AG04450 (cell line): ENCODE data around the gene ITGBL1. TPM values are rescaled to one million over a fixed set of nuclear protein-coding genes. Genes with fewer than 3 reads are reported as not detected.

ENCODE experiments used
- CTCF ChIA-PET: fragments of 300-600, 350-600 bp; formaldehyde crosslinking; extraction: SDS; loops from one replicate; lab custom pipeline; 2022; ENCODE audit warnings: antibody characterized with exemption, inconsistent platforms; lab: Charles Lee
- POLR2A ChIA-PET: fragments of 350-600 bp; formaldehyde crosslinking; extraction: SDS; loops from one replicate; lab custom pipeline; 2021; ENCODE audit warnings: antibody characterized with exemption, inconsistent platforms; lab: Yijun Ruan, JAX
- DNase-seq: peaks from one replicate; pipeline ENCODE4 v3.0.0-alpha.2; 2011; ENCODE audit warnings: low read depth, low spot score
- H3K27ac ChIP-seq: one replicate; pipeline ENCODE4 v1.5.1; 2012; ENCODE audit warnings: low read depth, low read length, control low read depth
- H3K27me3 ChIP-seq: one replicate; pipeline ENCODE4 v1.6.0; 2012; ENCODE audit warnings: low read length; ENCODE audit not compliant: control insufficient read depth, insufficient read depth
- H3K4me3 ChIP-seq: 2 replicates; pipeline ENCODE4 v1.5.1; 2011; ENCODE audit warnings: mild to moderate bottlenecking, low read depth, low read length, control low read depth
- H3K9me3 ChIP-seq: 2 replicates; pipeline ENCODE4 v1.5.1; 2012; ENCODE audit warnings: low read length; ENCODE audit not compliant: control insufficient read depth, insufficient read depth
- CTCF ChIP-seq: IDR thresholded peaks from 2 replicates; pipeline ENCODE4 v1.5.1; 2011; ENCODE audit warnings: low read depth, low read length, control low read depth, inconsistent platforms
- polyA plus RNA-seq: library from polyadenylated mRNA; depleted of rRNA; stranded (reverse); fragments of >200 nt; gene quantifications from 2 replicates; pipeline ENCODE4 v1.2.3, GENCODE V29; 2011

The ITGBL1 gene
- polyA plus RNA-seq, 1 experiment, result 17.1 TPM

GRCh38 chr13:101555610-101556009 is 103.1 kb downstream of the ITGBL1 start:
- no peak overlapping the region for H3K4me3 ChIP-seq
- no peak overlapping the region for H3K27ac ChIP-seq
- H3K27me3 ChIP-seq, result no peaks in the 10 kb centered on the region
- no peak for DNase-seq
- H3K9me3 ChIP-seq, result no peaks in the 10 kb centered on the region
- ChIA-PET CTCF (interaction anchor here (0.8 to 1.4 kb wide), 2 partner anchors 29 to 202 kb away, joined by 3 to 4 read pairs; no protein-coding TSS in a partner anchor), POLR2A (no interaction called here)
- no peak for TF ChIP-seq CTCF

- POLR2A ChIA-PET, result no interaction called here
- CTCF ChIA-PET, result no interaction called here
- DNase-seq, result no peak
- no peak overlapping the region for H3K27ac ChIP-seq
- no peaks in the 10 kb centered on the region for H3K9me3 ChIP-seq
- no peak for TF ChIP-seq CTCF
- no peak overlapping the region for H3K4me3 ChIP-seq
- no peaks in the 10 kb centered on the region for H3K27me3 ChIP-seq
These were observed 104.2 kb downstream of the ITGBL1 start for GRCh38 chr13:101556676-101557123.

GRCh38 chr13:101565317-101565716 is 112.8 kb downstream of the ITGBL1 start:
- DNase-seq, result no peak
- ChIA-PET POLR2A (no interaction called here), CTCF (no interaction called here)
- H3K27me3 ChIP-seq, result no peaks in the 10 kb centered on the region
- H3K27ac ChIP-seq, result no peak overlapping the region
- no peak for TF ChIP-seq CTCF
- H3K9me3 ChIP-seq, result no peaks in the 10 kb centered on the region
- no peak overlapping the region for H3K4me3 ChIP-seq

- ChIA-PET CTCF (no interaction called here), POLR2A (no interaction called here)
- Histone ChIP-seq H3K4me3 (no peak overlapping the region), H3K27me3 (no peaks in the 10 kb centered on the region), H3K9me3 (no peaks in the 10 kb centered on the region), H3K27ac (no peak overlapping the region)
- no peak for TF ChIP-seq CTCF
- DNase-seq, result no peak
These were observed 115.4 kb downstream of the ITGBL1 start for GRCh38 chr13:101567841-101568240.

- no peaks in the 10 kb centered on the region for H3K9me3 ChIP-seq
- TF ChIP-seq CTCF, result no peak
- no peak for DNase-seq
- H3K27ac ChIP-seq, result no peak overlapping the region
- no peaks in the 10 kb centered on the region for H3K27me3 ChIP-seq
- ChIA-PET POLR2A (no interaction called here), CTCF (no interaction called here)
- H3K4me3 ChIP-seq, result no peak overlapping the region
These were observed 117.3 kb downstream of the ITGBL1 start for GRCh38 chr13:101569807-101570206.
